Lower leg skin (tissue), 4 donors: ENCODE results near the gene GALNT2. TPM values are rescaled to one million over a fixed set of nuclear protein-coding genes. Genes with fewer than 3 reads are reported as not detected.

Experiments used
- DNase-seq, 2 donors: peaks; one replicate each; pipeline ENCODE4 v3.0.0-alpha.2; 2019; ENCODE audit warnings: low spot score in 2 of 2
- H3K4me3 ChIP-seq: fragments of 200-600 bp; sonication (generic); 2 replicates; pipeline ENCODE4 v1.5.1; 2017; ENCODE audit warnings: mild to moderate bottlenecking, low read depth; ENCODE audit not compliant: poor library complexity, severe bottlenecking
- POLR2A ChIP-seq, 2 donors: fragments of 450-650 bp; IDR thresholded peaks; one replicate each; pipeline ENCODE4 v1.6.1; 2016 to 2017; ENCODE audit warnings: antibody characterized with exemption in 2 of 2, mild to moderate bottlenecking in 1 of 2, moderate library complexity in 1 of 2
- WGBS, 2 donors: methylation state at CpG; one replicate each; pipeline ENCODE4 v1.1.5; 2018; 5-methylcytosine and 5-hydroxymethylcytosine counted together
- intact Hi-C: fragments of 100-400 bp; cut with DNase I; formaldehyde crosslinking; loops from one replicate; pipeline ENCODE4 v1.15.0; 2023; ENCODE audit warnings: low total_unique reads
- total RNA-seq, 4 donors: library from RNA; depleted of rRNA; stranded (reverse); fragments of >200 nt; gene quantifications; one replicate each; pipeline ENCODE4 v1.1.0, GENCODE V29; 2016
- TF ChIP-seq, protein P1 (sequence below), 3 donors: fragments of 450-650 bp; IDR thresholded peaks; one replicate each; pipeline ENCODE4 v1.5.1; 2016; ENCODE audit warnings: antibody characterized with exemption in 3 of 3, mild to moderate bottlenecking in 3 of 3, moderate library complexity in 2 of 3

GALNT2 gene
- total RNA-seq, 4 donors from 2014 or later = 11.0 to 31.0 (median 20.2) TPM

DNA sequence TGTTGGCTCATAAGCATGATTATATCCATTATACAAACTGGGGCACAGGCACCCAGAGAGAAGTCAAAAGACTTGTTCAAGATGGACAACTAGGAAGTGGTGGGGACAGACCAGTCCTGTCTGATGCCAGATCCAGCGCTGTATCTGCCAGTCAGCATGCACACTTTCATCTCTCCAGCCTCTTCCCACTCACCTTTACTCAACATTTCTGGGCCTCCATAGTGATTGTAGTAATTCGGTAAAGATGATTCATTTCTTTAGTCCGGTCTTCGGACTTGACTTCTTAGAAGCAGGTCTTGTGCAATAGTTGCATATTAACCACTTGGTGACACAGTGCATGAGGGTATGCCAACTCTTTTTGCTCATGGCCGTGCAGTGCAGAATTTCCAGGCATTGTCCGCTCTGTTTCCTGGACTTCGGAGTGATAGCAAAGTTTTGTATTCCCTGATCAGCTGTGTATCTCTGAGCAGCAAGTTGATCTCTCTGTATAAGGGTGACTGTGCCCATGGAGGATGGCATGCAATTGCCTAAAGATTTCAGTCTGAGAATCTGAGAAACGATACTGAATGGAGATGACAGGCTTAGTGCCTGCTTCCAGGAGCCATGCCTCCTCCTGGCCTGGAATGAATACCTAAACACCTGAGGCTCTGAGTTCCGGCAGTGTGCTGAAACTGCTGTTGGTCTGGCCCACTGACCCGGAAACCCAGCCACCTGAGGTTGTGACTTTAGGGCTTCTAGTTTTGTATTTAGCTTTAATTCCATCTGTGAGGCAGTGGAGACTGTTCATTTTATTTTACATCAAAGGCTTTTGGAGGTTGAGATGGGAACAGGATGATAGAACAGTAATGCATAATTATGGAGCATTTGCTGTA is 39.0 kb downstream of the GALNT2 start:
- H3K4me3 ChIP-seq = no peak overlapping the region
- WGBS, 2 donors = 59 to 65% methylated on average over 10 of the region's 10 CpGs
- DNase-seq = no peak
- TF ChIP-seq POLR2A (IDR thresholded peaks at IDR 0.05) = no peak
- TF ChIP-seq, protein P1, sequence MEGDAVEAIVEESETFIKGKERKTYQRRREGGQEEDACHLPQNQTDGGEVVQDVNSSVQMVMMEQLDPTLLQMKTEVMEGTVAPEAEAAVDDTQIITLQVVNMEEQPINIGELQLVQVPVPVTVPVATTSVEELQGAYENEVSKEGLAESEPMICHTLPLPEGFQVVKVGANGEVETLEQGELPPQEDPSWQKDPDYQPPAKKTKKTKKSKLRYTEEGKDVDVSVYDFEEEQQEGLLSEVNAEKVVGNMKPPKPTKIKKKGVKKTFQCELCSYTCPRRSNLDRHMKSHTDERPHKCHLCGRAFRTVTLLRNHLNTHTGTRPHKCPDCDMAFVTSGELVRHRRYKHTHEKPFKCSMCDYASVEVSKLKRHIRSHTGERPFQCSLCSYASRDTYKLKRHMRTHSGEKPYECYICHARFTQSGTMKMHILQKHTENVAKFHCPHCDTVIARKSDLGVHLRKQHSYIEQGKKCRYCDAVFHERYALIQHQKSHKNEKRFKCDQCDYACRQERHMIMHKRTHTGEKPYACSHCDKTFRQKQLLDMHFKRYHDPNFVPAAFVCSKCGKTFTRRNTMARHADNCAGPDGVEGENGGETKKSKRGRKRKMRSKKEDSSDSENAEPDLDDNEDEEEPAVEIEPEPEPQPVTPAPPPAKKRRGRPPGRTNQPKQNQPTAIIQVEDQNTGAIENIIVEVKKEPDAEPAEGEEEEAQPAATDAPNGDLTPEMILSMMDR (IDR thresholded peaks at IDR 0.05) = no peak
- intact Hi-C loops = no loop called here

DNA sequence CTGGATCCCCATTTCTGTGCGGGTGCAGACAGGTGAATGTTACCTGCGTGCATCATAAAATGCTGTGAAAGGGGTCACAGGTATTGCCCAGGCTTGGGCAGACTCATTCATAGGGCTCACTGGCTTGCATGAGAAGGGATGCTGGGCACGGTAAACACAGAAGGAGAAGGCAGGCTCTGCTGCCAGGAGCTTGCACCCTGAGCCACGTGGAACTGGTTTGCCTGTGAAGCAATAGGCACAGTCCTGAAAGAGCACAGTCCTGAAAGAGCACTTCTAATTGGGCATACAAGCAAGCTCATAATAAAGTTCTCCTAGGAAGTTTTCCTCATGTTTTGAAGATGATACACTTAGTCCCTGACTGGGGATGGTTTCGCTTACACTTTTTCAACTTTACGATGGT is 40.9 kb downstream of the GALNT2 start:
- WGBS, 2 donors = 85 to 87% methylated on average over 6 of the region's 6 CpGs
- no peak overlapping the region for H3K4me3 ChIP-seq
- no peak for DNase-seq
- intact Hi-C loops = no loop called here
- no peak for TF ChIP-seq POLR2A (IDR thresholded peaks at IDR 0.05)

DNA sequence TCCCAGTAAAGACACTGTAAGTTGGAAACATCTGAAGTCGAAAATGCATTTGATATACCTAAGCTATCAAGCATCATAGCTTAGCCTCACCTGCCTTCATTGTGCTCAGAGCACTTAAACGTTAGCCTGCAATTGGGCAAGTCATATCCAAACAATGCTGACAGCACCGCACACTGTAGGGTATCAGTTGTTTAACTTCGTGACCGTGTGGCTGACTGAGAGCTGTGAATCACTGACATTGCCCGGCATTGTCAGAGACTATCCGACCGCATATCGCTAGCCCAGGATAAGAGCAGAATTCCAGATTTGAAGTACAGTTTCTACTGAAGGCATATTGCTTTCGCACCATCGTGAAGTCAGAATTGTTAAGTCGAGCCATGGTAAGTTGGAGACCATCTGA is 41.5 kb downstream of the GALNT2 start:
- 94 to 96% methylated on average over 12 of the region's 12 CpGs for WGBS, 2 donors
- intact Hi-C loops = no loop called here
- H3K4me3 ChIP-seq = no peak overlapping the region
- no peak for DNase-seq
- TF ChIP-seq, protein P1 (IDR thresholded peaks at IDR 0.05) = no peak
- no peak for TF ChIP-seq POLR2A (IDR thresholded peaks at IDR 0.05)

DNA sequence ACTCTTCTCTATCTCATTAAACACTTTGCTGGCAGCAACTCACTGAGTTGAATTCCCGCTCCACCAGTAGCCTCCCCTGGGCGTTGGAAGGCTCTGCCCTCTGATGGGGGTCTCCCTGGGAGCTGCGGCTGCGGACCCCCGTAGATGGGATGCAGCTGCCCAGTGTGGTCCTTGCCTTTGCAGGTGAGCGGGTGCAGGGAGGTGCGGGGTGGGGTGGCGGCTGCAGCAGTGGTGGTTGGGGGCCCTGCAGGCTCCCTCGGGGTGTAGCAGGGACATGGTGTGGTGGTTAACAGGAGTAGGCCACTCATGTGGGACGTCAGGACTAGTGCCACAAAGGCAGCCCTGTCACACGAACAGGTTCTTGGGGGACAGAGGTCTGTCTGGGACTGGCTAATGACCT is 42.0 kb downstream of the GALNT2 start:
- DNase-seq = no peak
- no peak overlapping the region for H3K4me3 ChIP-seq
- WGBS, 2 donors = 97% methylated on average over 11 of the region's 11 CpGs
- TF ChIP-seq POLR2A (IDR thresholded peaks at IDR 0.05) = no peak
- TF ChIP-seq, protein P1 (IDR thresholded peaks at IDR 0.05) = no peak
- intact Hi-C loops = no loop called here

DNA sequence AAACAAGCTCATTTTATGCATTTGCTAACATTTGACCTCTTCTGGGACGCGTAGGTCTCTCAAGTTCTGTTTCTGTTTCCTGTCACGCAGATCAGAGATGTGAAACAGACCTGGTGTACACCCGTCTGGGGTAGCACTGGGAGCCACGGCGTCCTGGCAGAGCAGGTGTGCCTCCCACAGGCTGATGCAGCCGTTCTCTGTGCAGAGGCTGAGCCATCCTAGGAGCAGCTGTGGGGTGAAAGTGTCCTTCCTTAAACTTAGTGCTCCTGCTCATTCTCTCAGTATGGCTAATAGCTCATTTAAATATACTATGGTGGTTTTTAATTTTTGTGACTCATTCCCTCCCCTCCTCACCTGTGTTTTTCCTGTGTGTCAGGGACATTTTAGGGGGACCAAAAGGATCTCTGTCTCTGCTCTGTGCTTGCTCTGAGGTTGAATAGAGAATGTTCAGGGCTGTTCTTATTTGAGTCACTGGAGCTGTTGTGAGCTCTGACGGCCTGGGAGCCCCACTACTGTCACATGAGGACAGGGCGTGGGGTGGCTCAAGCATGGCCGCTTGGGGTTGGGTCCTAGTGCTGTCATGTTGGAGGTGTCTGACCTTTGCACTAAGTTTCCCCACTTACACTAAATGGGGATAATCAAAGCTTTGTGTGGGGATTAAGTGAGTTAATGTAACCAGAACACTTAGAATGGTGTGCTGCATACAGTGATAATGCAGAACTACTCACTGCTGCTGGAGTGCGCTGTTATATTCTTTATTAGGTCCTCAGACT is 43.0 kb downstream of the GALNT2 start:
- intact Hi-C loops = no loop called here
- H3K4me3 ChIP-seq = no peak overlapping the region
- DNase-seq = no peak
- TF ChIP-seq, protein P1 (IDR thresholded peaks at IDR 0.05) = no peak
- TF ChIP-seq POLR2A (IDR thresholded peaks at IDR 0.05) = no peak
- WGBS, 2 donors = 62 to 76% methylated on average over 11 of the region's 11 CpGs

DNA sequence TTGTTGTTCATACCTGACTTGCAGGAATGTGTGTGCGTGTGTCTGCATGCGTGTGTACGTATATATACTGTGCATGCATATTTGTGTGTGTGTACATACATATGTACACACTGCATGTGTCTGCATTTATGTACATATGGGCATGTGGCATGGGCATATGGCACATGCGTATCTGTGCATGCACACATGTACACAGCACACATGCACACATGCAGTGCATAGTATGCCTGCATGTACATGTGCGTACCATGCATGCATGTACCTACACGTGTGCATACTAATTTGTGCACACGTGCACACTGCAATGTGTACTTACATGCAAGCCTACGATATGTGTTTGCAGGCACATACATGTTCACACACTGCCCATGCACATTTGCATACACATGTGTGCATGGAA is 43.9 kb downstream of the GALNT2 start:
- WGBS, 2 donors = 83 to 86% methylated on average over 8 of the region's 8 CpGs
- no peak for DNase-seq
- no peak overlapping the region for H3K4me3 ChIP-seq
- TF ChIP-seq POLR2A (IDR thresholded peaks at IDR 0.05) = no peak
- TF ChIP-seq, protein P1 (IDR thresholded peaks at IDR 0.05) = no peak
- intact Hi-C loops = no loop called here
